ENCODE measurements around the gene CEP192.

DNA sequence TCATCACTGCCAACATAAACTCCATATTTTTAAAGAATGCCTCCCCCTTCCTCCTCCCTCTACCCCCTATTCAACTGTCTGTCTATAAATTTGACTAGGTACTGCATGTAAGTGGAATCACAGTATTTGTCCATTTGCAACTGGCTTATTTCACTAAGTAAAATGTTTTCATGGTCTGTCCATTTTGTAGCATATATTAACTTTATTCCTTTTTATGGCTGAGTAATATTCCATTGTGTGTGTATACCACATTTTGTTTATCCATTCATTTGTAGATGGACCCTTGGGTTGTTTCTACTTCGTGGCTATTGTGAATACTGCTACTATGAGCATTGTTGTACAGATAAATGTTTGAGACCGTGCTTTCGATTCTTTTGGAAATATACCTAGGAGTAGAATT is 32.7 kb upstream of the CEP192 start:
- TF ChIP-seq, protein P1, sequence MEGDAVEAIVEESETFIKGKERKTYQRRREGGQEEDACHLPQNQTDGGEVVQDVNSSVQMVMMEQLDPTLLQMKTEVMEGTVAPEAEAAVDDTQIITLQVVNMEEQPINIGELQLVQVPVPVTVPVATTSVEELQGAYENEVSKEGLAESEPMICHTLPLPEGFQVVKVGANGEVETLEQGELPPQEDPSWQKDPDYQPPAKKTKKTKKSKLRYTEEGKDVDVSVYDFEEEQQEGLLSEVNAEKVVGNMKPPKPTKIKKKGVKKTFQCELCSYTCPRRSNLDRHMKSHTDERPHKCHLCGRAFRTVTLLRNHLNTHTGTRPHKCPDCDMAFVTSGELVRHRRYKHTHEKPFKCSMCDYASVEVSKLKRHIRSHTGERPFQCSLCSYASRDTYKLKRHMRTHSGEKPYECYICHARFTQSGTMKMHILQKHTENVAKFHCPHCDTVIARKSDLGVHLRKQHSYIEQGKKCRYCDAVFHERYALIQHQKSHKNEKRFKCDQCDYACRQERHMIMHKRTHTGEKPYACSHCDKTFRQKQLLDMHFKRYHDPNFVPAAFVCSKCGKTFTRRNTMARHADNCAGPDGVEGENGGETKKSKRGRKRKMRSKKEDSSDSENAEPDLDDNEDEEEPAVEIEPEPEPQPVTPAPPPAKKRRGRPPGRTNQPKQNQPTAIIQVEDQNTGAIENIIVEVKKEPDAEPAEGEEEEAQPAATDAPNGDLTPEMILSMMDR (IDR thresholded peaks at IDR 0.05) = no peak
- TF ChIP-seq EZH2phosphoT487 (IDR thresholded peaks at IDR 0.05) (no peak), EZH2 (IDR thresholded peaks at IDR 0.05) (no peak)
